Astrocyte of the hippocampus (primary cell): ENCODE data around the gene INTS13.
"Not testable (repeated sequence)": the region's sequence is repeated elsewhere in the genome, so short reads cannot be mapped to it uniquely, and the experiment has no call there.

Experiments used
- DNase-seq: peaks from one replicate; pipeline ENCODE4 v3.0.0; 2011; ENCODE audit warnings: low read depth, low spot score

The INTS13 gene, protein sequence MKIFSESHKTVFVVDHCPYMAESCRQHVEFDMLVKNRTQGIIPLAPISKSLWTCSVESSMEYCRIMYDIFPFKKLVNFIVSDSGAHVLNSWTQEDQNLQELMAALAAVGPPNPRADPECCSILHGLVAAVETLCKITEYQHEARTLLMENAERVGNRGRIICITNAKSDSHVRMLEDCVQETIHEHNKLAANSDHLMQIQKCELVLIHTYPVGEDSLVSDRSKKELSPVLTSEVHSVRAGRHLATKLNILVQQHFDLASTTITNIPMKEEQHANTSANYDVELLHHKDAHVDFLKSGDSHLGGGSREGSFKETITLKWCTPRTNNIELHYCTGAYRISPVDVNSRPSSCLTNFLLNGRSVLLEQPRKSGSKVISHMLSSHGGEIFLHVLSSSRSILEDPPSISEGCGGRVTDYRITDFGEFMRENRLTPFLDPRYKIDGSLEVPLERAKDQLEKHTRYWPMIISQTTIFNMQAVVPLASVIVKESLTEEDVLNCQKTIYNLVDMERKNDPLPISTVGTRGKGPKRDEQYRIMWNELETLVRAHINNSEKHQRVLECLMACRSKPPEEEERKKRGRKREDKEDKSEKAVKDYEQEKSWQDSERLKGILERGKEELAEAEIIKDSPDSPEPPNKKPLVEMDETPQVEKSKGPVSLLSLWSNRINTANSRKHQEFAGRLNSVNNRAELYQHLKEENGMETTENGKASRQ

DNA sequence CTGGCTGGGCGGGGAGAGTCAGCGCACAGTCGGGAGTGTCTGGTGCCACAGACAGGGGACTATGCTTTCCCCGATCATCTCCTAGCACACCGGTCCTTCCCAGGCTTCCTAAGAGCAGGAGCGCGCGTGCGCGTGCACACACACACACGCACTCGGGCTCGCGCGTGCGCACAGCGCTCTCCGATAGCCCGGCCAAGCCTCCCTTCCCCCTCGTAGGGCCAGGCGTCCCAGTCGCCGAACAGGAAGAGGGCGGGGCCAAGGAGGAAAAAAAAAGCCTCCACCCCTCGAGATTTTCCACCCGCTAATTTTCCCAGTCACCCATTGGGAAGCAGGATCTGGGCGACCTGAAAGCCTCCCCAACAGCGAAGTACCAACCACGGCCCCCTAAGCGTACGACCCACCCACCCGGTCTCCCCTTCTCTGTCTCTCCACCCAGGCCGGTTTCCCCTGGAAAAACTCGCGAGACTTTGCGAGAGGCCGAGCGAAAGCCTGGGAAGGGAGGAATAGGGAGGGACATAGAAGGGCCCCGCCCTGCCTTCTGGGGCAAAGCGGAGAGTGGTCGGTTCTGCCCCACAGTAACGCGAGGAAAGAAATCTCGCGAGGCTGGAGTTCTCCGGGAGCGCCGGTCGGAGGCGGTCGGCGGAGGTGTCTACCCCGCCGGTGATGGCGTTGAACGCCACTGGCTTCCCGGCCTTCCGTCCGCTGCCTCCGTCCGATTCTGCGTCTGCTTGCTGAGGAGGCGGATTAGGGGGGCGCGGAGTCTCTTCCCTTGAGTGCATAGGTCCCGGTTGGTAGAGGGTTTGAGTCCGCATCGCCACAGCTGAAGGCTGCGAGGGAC, at the start of gene INTS13, which contains the start of gene FGFR1OP2:
Gene INTS13 (minus strand): TSS at position 119 of the 838 bp plus-strand sequence. CDS start 1,178 bp downstream, outside the sequence.
Gene FGFR1OP2 (plus strand): TSS at position 608 of the 838 bp plus-strand sequence. CDS start 15,689 bp downstream, outside the sequence.
- DNase-seq: peak; percentile 100

DNA sequence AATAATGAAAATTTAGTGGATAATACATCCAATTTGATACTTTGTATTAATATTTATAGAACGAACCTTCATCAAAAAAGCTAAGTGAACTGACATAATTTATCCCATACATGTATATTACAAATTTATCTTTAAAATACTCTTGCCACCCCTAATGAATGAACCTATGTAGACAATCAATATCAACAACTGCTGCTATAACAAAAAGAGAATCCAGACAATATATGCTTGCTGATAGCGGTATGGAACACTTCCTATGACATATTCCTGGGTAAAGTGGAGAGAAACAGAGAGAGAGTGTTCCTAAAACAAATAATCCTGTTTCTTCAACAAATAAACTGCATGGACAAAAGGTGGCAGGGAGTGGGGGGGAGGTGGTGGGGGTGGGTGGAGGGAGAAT, 45.1 kb upstream of the INTS13 start:
- no peak for DNase-seq

- no peak for DNase-seq
These were observed 42.0 kb upstream of the INTS13 start for GRCh38 chr12:26979733-26980132.

DNA sequence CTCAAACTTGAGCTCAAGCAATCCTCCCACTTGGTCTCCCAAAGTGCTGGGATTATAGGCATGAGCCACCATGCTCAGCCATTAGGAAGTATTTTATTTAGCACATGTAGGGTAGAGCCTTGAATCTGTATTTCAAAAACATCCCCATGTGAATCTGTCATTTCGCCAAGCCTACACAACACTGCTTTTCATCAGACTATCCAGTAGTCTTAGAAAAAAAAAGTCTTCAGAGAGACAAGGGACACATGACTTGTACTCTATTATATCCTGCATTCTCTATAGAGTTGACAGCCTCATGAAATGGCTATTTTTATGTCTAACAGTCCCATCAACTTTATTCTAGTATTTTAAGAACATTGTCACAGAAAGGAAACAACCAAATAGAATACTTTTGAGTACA, 41.0 kb upstream of the INTS13 start:
- no peak for DNase-seq

DNA sequence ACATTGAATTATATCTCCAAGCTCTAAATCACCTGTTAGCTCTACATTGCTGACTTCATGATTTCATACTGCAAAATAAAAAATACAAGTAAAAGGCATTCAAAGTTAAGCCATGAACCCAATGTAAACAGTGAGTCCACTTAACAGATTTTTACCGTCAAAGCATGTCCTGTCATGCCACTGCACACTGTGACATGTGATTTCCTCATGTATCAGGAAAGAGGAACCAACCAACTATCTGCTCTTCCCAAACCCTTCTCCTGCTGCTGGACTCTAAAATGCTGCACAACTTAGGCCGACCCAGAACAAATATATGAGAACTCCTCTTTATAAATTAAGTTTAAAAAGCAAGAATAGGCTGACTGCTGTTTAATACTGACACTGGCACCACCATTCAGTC, 38.9 kb upstream of the INTS13 start:
- DNase-seq: no peak

GRCh38 chr12:26971963-26972362, 34.2 kb upstream of the INTS13 start:
- peak; percentile 4 for DNase-seq

DNA sequence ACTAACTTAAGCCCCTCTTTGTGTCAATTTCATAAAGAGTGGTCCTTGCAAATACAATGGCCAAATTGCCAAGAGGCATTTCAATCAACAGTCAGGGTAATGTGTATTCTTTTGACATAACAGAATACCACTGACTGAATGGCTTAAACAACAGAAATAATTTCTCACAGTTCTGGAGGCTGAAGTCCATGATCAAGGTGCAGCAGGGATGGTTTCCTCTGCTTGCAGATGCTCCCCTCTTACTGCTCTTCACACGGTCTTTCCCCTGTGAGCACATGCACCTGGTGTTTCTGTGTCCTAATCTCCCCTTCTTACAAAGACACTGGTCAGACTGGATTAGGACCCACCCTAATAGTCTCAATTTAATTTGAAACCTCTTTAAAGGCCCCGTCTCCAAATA, 32.4 kb upstream of the INTS13 start:
- no peak for DNase-seq

DNA sequence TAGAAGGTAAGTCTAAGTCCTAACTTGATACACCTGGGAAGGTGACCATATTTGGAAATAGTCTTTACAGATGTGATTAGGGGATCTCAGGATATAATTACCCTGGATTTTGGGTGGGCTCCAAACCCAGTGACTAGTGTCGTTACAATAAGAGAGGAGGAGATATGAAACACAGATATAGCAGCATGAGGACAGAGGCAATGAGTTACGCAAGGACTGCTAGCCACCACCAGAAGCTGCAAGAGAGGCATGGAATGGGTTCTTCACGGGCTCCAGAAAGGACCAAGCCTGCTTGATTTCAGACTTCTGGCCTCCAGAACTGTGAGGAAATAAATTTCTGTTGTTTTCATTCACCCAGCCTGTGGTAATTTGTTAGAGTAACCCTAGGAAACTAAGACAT, 29.1 kb upstream of the INTS13 start:
- no peak for DNase-seq

DNA sequence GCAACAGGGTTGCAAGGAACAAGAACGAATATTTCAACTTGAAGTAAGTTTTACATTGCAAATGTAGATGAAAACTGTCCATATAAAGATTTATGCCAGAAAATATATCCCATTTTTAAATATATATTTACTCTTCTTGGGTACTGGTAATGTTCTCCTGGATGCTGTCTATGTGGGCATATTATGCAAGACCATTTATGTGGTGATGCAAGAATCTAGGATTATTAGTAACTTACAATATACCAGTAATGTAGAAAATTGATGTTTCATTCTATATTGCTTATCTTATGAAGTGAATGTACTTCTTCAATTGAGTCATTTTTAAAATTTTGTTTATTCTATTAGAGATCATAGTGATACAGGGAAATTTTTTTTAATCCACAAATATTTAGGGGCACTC, 25.6 kb upstream of the INTS13 start:
- DNase-seq: no peak

DNA sequence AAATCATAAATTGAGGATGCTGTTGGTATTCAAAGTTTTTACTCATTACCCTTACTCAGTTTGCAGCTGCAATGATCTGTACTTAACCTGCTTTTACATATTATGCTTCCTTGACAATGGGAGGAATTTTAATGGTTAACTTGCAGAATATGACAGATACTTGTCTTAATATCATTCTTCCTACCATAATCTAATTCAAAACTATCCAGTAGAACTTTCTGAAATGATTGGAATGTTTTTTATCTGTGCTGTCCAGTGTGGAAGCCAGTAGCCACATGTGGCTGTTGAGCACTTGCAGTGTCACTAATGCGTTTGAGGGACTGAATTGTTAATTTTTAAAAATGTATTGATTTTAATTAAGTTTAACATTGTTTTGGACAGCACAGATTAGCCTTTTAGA, 24.0 kb upstream of the INTS13 start:
- DNase-seq: no peak

DNA sequence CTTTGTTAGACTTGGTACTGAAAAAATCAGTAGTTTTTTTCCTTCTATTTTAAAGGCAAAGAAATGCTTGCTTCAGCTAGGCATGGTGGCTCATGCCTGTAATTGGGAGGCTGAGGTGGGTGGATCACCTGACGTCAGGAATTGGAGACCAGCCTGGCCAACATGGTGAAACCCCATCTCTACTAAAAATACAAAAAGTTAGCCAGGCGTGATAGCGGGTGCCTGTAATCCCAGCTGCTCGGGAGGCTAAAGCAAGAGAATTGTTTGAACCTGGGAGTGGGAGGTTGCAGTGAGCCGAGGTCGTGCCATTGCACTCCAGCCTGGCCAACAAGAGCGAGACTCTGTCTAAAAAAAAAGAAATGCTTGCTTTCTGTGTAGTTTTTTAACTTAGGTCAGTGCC, 23.6 kb upstream of the INTS13 start:
- DNase-seq: not testable (repeated sequence)

- DNase-seq: no peak
These were observed 16.2 kb upstream of the INTS13 start for GRCh38 chr12:26954027-26954426.

- no peak for DNase-seq
These were observed 15.7 kb upstream of the INTS13 start for GRCh38 chr12:26953447-26953846.

GRCh38 chr12:26948309-26948708, 10.5 kb upstream of the INTS13 start:
- no peak for DNase-seq

DNA sequence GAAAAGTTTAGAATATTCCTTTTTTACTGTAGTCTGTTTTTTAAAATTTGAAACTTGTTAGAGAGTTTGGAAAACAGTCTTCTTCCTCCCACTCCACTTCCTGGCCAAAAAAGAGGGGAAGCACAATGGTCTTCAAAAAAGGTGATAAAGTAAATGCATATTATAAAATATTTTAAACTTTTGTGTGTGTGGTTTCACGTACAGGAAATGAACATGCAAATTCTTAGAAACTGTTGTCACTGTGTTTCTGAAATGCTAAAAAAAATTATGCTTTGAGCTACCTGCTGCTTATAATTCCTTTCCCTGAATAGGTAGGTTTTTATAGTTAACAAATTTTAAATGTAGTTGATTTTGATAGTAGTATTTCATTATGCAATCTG, 3.4 kb upstream of the INTS13 start:
- DNase-seq: no peak

GRCh38 chr12:26940516-26941214, 2.9 kb upstream of the INTS13 start:
- DNase-seq: peak; percentile 38

- DNase-seq: no peak
These were observed 2.2 kb upstream of the INTS13 start for GRCh38 chr12:26939953-26940352.

DNA sequence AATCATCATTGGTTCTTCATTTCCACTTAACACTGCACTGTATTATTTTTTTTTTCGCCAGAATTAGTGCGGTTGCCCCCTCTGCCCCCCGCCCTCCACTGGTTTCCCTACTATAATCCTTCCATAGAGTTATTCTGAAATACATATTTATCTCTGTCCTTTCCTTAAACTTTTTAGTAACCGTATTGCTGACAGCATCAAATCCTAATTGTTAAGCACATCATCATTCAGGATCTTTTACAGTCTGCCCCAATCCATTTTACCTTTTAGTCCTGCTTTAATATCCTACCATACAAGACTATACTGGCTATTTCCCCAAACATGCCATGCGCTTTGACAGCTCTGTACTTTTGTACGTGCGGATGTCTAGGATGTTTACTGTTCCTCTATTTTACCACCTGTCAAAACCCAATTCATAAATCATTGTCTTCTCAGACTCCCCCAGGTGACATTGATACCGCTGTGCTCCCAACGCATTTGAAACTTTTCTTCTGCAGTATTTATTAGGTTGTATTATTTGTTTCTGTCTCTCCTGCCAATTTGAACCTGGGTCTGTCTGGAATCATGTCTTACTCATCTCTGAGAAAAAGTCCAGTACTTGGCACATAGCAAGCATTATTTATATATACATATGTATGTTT, 1.5 kb upstream of the INTS13 start:
- DNase-seq: peak; percentile 9

- DNase-seq: no peak
These were observed 901 bp upstream of the INTS13 start for GRCh38 chr12:26938701-26939062.

- no peak for DNase-seq
These were observed 328 bp downstream of the INTS13 start for GRCh38 chr12:26937443-26937862.
